ENCODE results near the gene KY. TPM values are rescaled to one million over a fixed set of nuclear protein-coding genes. Genes with fewer than 3 reads are reported as not detected.

The KY gene
- total and polyA plus RNA-seq, 10 of the 15 experiments (the other 5 are each of a cell fraction or from before 2014, with no cell fraction given) = 0.04 to 0.11 TPM; not detected in 8

DNA sequence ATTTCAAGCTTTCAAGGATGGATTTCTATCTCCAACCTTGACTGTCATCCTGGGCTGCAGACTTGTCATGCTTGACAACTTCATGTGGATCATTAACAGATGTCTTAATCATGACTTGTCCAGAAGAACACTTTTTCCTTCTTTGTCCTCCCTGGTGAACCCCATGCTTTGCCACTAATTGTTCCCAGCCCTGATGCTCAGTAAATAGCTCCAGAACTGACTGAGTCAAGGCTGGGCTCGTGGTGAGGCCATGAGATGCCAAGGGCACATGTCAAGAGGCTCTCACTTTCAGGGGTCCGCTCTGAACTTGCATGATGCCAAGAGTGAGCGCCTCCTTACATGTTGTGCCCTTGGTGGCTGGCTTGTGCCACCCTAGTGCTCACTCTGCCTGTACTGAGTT is 48.9 kb upstream of the KY start:
- SMC1A ChIA-PET (ENCODE audit: uncharacterized antibody, unreplicated experiment) = no interaction called here
- Histone ChIP-seq H3K27me3 (replicated peaks in 1 of 2; ENCODE audit: control insufficient read depth in 2 of 2, insufficient read depth in 2 of 2, low read length in 1 of 2) (peaks cover 0 to 2% of the 10 kb centered on the region in 2 experiments; a peak in 1 of 4 replicates), H2AFZ (ENCODE audit: control insufficient read depth, low read depth, low read length) (no peak overlapping the region), H3K36me3 (ENCODE audit: control insufficient read depth in 2 of 2, insufficient read depth in 2 of 2, low read length in 1 of 2) (no peaks in the 10 kb centered on the region), H3K4me3 (no peak overlapping the region), H4K20me1 (ENCODE audit: control insufficient read depth, insufficient read depth) (no peaks in the 10 kb centered on the region), H3K9ac (ENCODE audit: control insufficient read depth, insufficient read depth, low read length) (no peak overlapping the region), H3K4me2 (ENCODE audit: control insufficient read depth, insufficient read depth) (no peak overlapping the region), H3K9me3 (replicated peaks; ENCODE audit: control insufficient read depth, insufficient read depth, low read length) (no peaks in the 10 kb centered on the region), H3K27ac (ENCODE audit: control insufficient read depth, insufficient read depth) (no peak overlapping the region), H3K4me1 (ENCODE audit: control insufficient read depth, insufficient read depth, low read length) (no peaks in the 10 kb centered on the region), H3K79me2 (ENCODE audit: control insufficient read depth, insufficient read depth, low read length) (no peaks in the 10 kb centered on the region)
- intact Hi-C loops (cut with micrococcal nuclease; ENCODE audit: unreplicated experiment) (no loop called here), in situ Hi-C loops (cut with MboI) (no loop called here)
- CTCF ChIA-PET = no interaction called here
- WGBS (ENCODE audit: insufficient coverage, insufficient replicate concordance, low lambda C conversion rate, missing lambda C conversion rate) = 10% methylated on average over 3 of the region's 3 CpGs
- POLR2A ChIA-PET = no interaction called here
- RAD21 ChIA-PET (ENCODE audit: unreplicated experiment) = no interaction called here
- no peak for DNase-seq (ENCODE audit: low read depth, low spot score)
- no peak for TF ChIP-seq MTA3 (IDR thresholded peaks at IDR 0.05; ENCODE audit: borderline replicate concordance, low read length)
- TF ChIP-seq SMAD1 (IDR thresholded peaks at IDR 0.05; ENCODE audit: low read depth, partially characterized antibody) = no peak
- TF ChIP-seq CHD1 (IDR thresholded peaks at IDR 0.05; ENCODE audit: low read depth, low read length) = no peak
- TF ChIP-seq, protein P1, sequence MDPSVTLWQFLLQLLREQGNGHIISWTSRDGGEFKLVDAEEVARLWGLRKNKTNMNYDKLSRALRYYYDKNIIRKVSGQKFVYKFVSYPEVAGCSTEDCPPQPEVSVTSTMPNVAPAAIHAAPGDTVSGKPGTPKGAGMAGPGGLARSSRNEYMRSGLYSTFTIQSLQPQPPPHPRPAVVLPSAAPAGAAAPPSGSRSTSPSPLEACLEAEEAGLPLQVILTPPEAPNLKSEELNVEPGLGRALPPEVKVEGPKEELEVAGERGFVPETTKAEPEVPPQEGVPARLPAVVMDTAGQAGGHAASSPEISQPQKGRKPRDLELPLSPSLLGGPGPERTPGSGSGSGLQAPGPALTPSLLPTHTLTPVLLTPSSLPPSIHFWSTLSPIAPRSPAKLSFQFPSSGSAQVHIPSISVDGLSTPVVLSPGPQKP (IDR thresholded peaks at IDR 0.05; ENCODE audit: low read depth, low read length) = no peak
- no peak for TF ChIP-seq NFXL1 (IDR thresholded peaks at IDR 0.05; ENCODE audit: borderline replicate concordance)
- no peak for TF ChIP-seq ZNF274 (IDR thresholded peaks at IDR 0.05; ENCODE audit: insufficient read depth, insufficient read length)
- FAIRE-seq = no peak
- no TSS peak for BruUV-seq (replicated peaks)
- no peak for ATAC-seq

DNA sequence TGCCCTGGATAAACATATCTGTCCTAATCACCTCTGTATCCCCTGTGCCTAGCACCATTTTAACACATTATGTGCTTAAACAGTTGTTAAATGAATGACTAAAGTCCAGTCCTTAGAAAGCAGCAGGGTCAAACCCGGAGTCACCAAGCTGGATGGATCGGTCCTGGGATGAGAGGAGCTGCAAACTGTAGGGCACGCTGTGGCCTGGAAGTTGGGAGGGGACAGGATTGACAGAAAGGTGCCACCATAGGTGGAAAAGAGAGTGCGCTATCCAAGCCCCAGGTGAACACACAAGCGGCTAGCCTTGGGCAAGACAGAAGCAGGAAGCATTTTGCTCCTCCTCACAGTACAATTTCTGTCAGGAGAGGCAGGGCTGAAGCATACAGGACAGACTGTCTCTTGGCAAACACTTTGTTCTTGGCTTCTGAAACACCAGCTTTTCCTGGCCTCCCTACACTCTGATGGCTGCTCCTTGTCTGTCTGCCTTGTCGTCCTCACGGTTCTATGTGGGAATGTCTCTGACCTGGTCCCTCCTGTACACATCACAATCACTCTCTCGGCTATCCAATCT is 48.4 kb upstream of the KY start:
- no peaks in the 10 kb centered on the region for H3K4me1 ChIP-seq (ENCODE audit: control insufficient read depth, insufficient read depth, low read length)
- H4K20me1 ChIP-seq (ENCODE audit: control insufficient read depth, insufficient read depth) = no peaks in the 10 kb centered on the region
- H3K36me3 ChIP-seq (ENCODE audit: control insufficient read depth in 2 of 2, insufficient read depth in 2 of 2, low read length in 1 of 2) = no peaks in the 10 kb centered on the region
- no peak overlapping the region for H3K4me3 ChIP-seq
- no peak overlapping the region for H3K27ac ChIP-seq (ENCODE audit: control insufficient read depth, insufficient read depth)
- DNase-seq (ENCODE audit: low read depth, low spot score) (no peak), ATAC-seq (no peak), FAIRE-seq (no peak)
- no TSS peak for BruUV-seq (replicated peaks)
- H3K9me3 ChIP-seq (replicated peaks; ENCODE audit: control insufficient read depth, insufficient read depth, low read length) = no peaks in the 10 kb centered on the region
- H3K27me3 ChIP-seq (replicated peaks in 1 of 2; ENCODE audit: control insufficient read depth in 2 of 2, insufficient read depth in 2 of 2, low read length in 1 of 2) = peaks cover 0 to 2% of the 10 kb centered on the region in 2 experiments; a peak in 1 of 4 replicates
- TF ChIP-seq, protein P2, sequence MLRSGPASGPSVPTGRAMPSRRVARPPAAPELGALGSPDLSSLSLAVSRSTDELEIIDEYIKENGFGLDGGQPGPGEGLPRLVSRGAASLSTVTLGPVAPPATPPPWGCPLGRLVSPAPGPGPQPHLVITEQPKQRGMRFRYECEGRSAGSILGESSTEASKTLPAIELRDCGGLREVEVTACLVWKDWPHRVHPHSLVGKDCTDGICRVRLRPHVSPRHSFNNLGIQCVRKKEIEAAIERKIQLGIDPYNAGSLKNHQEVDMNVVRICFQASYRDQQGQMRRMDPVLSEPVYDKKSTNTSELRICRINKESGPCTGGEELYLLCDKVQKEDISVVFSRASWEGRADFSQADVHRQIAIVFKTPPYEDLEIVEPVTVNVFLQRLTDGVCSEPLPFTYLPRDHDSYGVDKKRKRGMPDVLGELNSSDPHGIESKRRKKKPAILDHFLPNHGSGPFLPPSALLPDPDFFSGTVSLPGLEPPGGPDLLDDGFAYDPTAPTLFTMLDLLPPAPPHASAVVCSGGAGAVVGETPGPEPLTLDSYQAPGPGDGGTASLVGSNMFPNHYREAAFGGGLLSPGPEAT (IDR thresholded peaks at IDR 0.05; ENCODE audit: low read depth) = no peak
- TF ChIP-seq MTA3 (IDR thresholded peaks at IDR 0.05; ENCODE audit: borderline replicate concordance, low read length) (no peak), DPF2 (IDR thresholded peaks at IDR 0.05) (no peak), GABPA (IDR thresholded peaks at IDR 0.05; ENCODE audit: low read depth) (no peak), ZNF274 (IDR thresholded peaks at IDR 0.05; ENCODE audit: insufficient read depth, insufficient read length) (no peak)
- TF ChIP-seq, protein P3, sequence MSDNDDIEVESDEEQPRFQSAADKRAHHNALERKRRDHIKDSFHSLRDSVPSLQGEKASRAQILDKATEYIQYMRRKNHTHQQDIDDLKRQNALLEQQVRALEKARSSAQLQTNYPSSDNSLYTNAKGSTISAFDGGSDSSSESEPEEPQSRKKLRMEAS (IDR thresholded peaks at IDR 0.05; ENCODE audit: low read depth, low read length) = no peak
- ChIA-PET POLR2A (no interaction called here), SMC1A (ENCODE audit: uncharacterized antibody, unreplicated experiment) (no interaction called here), RAD21 (ENCODE audit: unreplicated experiment) (no interaction called here), CTCF (no interaction called here)
- intact Hi-C loops (cut with micrococcal nuclease; ENCODE audit: unreplicated experiment) = no loop called here
- no peak overlapping the region for H3K9ac ChIP-seq (ENCODE audit: control insufficient read depth, insufficient read depth, low read length)
- in situ Hi-C loops (cut with MboI) = no loop called here
- WGBS (ENCODE audit: insufficient coverage, insufficient replicate concordance, low lambda C conversion rate, missing lambda C conversion rate) = 27% methylated on average over 8 of the region's 8 CpGs
- H3K4me2 ChIP-seq (ENCODE audit: control insufficient read depth, insufficient read depth) = no peak overlapping the region
- H3K79me2 ChIP-seq (ENCODE audit: control insufficient read depth, insufficient read depth, low read length) = no peaks in the 10 kb centered on the region
- H2AFZ ChIP-seq (ENCODE audit: control insufficient read depth, low read depth, low read length) = no peak overlapping the region
